ENCODE results near the gene ERC1.

Gene ERC1

DNA sequence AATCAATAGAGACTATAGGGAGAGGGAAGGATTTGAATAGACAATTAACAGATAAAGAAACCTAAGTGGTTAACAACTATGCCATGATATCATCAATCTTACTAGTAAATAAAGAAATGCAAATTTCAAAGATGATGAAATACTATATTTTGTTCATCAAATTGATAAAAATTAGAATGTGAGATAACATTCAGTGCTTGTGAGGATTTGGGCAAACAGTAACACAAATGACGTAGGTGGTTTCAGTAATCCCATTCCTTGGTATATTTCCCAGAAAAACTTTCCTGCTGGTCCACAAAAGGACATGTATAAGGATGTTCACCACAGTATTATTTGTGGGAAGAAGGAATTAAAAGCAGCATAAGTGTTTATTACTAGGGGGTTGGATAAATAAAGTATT, 136.0 kb downstream of the ERC1 start:
- peaks cover 8% of the 10 kb centered on the region for H3K36me3 ChIP-seq (ENCODE audit: low read depth)
- DNase-seq (ENCODE audit: low spot score) (no peak), ATAC-seq (ENCODE audit: low read depth) (no peak)
- no peak overlapping the region for H3K4me3 ChIP-seq (ENCODE audit: severe bottlenecking)
- peaks cover 13% of the 10 kb centered on the region for H3K4me1 ChIP-seq (ENCODE audit: insufficient read depth, poor library complexity, severe bottlenecking)
- H3K27me3 ChIP-seq (ENCODE audit: insufficient read depth, poor library complexity, severe bottlenecking) = no peaks in the 10 kb centered on the region
- H3K9me3 ChIP-seq (ENCODE audit: severe bottlenecking) = no peaks in the 10 kb centered on the region
- H3K27ac ChIP-seq (ENCODE audit: poor library complexity, severe bottlenecking) = no peak overlapping the region
- TF ChIP-seq, protein P1, sequence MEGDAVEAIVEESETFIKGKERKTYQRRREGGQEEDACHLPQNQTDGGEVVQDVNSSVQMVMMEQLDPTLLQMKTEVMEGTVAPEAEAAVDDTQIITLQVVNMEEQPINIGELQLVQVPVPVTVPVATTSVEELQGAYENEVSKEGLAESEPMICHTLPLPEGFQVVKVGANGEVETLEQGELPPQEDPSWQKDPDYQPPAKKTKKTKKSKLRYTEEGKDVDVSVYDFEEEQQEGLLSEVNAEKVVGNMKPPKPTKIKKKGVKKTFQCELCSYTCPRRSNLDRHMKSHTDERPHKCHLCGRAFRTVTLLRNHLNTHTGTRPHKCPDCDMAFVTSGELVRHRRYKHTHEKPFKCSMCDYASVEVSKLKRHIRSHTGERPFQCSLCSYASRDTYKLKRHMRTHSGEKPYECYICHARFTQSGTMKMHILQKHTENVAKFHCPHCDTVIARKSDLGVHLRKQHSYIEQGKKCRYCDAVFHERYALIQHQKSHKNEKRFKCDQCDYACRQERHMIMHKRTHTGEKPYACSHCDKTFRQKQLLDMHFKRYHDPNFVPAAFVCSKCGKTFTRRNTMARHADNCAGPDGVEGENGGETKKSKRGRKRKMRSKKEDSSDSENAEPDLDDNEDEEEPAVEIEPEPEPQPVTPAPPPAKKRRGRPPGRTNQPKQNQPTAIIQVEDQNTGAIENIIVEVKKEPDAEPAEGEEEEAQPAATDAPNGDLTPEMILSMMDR (IDR thresholded peaks at IDR 0.05; ENCODE audit: poor library complexity, severe bottlenecking) = no peak

DNA sequence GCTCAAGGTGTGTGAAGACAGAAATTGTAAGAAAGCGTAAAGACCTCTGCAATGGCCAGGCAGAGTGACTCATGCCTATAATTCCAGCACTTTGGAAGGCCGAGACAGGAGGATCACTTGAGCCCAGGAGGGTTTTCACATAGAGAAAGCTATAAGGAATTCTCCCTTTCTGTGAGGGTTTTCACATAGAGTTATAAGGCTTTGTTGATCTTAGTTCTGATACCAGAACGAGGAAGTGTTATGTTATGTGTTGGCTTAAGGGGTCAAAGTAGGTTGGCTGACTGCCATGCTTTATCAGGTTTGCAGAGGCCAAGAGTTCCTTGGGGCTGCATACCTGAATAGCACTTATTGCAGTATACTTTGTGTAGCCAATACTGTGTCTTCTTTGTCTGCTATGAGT, 139.1 kb downstream of the ERC1 start:
- ATAC-seq (ENCODE audit: low read depth) (peak; percentile 69), DNase-seq (ENCODE audit: low spot score) (no peak)
- Histone ChIP-seq H3K4me1 (ENCODE audit: insufficient read depth, poor library complexity, severe bottlenecking) (peaks cover 13% of the 10 kb centered on the region), H3K9me3 (ENCODE audit: severe bottlenecking) (no peaks in the 10 kb centered on the region), H3K27ac (ENCODE audit: poor library complexity, severe bottlenecking) (peak overlapping the region; percentile 23), H3K4me3 (ENCODE audit: severe bottlenecking) (no peak overlapping the region), H3K36me3 (ENCODE audit: low read depth) (peaks cover 4% of the 10 kb centered on the region; the same call in 1 of the 2 replicates), H3K27me3 (ENCODE audit: insufficient read depth, poor library complexity, severe bottlenecking) (no peaks in the 10 kb centered on the region)
- TF ChIP-seq, protein P1 (IDR thresholded peaks at IDR 0.05; ENCODE audit: poor library complexity, severe bottlenecking) = no peak

DNA sequence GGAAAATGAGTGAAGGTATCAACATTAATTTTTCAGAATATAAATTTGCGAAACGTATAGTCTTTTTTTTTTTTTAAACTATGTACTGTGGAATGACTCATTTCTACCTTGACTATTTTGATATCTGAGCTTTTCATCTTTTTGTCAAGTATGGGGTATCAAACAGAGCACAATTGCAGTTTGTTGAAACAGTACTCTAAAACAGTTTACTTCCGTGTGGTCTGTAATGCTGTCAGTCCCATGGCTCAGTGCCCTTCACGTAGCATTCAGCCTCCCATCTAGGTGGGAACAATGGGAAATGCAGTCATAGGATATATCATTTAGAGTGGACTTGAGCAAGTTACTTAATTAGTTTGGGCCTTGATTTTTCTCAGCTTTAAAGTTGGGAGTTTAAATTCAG, 139.5 kb downstream of the ERC1 start:
- ATAC-seq (ENCODE audit: low read depth) = peak; percentile 26; the same call in 2 of the 3 replicates
- H3K27me3 ChIP-seq (ENCODE audit: insufficient read depth, poor library complexity, severe bottlenecking) = no peaks in the 10 kb centered on the region
- TF ChIP-seq, protein P1 (IDR thresholded peaks at IDR 0.05; ENCODE audit: poor library complexity, severe bottlenecking) = no peak
- no peaks in the 10 kb centered on the region for H3K9me3 ChIP-seq (ENCODE audit: severe bottlenecking)
- peaks cover 4% of the 10 kb centered on the region; the same call in 1 of the 2 replicates for H3K36me3 ChIP-seq (ENCODE audit: low read depth)
- DNase-seq (ENCODE audit: low spot score) = no peak
- peak overlapping the region; percentile 23 for H3K27ac ChIP-seq (ENCODE audit: poor library complexity, severe bottlenecking)
- no peak overlapping the region for H3K4me3 ChIP-seq (ENCODE audit: severe bottlenecking)
- H3K4me1 ChIP-seq (ENCODE audit: insufficient read depth, poor library complexity, severe bottlenecking) = peaks cover 13% of the 10 kb centered on the region

DNA sequence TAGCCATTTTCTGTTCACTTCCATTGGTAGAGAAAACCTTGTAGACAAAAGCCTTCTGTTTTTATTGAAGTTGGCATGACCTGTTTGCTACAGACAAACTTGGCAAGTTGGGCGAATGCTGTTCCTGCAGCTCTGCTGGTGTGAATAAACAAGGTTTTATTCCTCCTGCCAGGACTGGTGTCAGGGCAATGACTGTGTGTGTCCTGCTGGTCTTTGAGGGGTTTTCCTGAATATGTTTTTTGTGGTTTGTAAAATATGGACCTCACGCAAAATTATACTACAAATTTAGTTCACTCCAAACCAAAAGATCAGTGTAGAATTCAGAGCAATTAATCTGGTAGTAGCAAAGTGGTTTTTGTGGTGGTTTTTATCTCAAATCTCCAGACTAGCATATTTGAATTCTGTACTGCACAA, 140.8 kb downstream of the ERC1 start:
- H3K27me3 ChIP-seq (ENCODE audit: insufficient read depth, poor library complexity, severe bottlenecking) = no peaks in the 10 kb centered on the region
- DNase-seq (ENCODE audit: low spot score) (no peak), ATAC-seq (ENCODE audit: low read depth) (no peak)
- TF ChIP-seq, protein P1 (IDR thresholded peaks at IDR 0.05; ENCODE audit: poor library complexity, severe bottlenecking) = no peak
- no peak overlapping the region for H3K4me3 ChIP-seq (ENCODE audit: severe bottlenecking)
- H3K36me3 ChIP-seq (ENCODE audit: low read depth) = peaks cover 4% of the 10 kb centered on the region; the same call in 1 of the 2 replicates
- H3K9me3 ChIP-seq (ENCODE audit: severe bottlenecking) = no peaks in the 10 kb centered on the region
- peaks cover 13% of the 10 kb centered on the region for H3K4me1 ChIP-seq (ENCODE audit: insufficient read depth, poor library complexity, severe bottlenecking)
- no peak overlapping the region for H3K27ac ChIP-seq (ENCODE audit: poor library complexity, severe bottlenecking)

DNA sequence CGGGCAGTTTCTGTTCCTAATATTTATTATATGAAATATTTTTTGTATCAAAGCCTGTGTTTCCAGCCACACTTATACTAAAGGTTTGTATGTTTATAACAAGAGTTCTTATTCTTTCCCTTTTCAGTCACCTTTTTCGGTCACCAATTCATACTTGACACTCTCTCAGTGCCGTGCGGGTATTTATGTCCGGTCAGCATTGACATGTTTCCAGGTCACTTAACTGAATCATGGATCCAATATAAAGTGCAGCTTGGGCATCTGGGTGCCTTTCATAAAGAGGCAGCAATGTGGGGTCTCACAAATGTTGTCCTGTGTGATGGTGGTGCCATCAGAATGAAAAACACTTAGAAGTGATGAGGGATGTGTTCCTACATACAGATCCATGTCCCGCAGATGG, 141.3 kb downstream of the ERC1 start:
- Histone ChIP-seq H3K9me3 (ENCODE audit: severe bottlenecking) (no peaks in the 10 kb centered on the region), H3K36me3 (ENCODE audit: low read depth) (peaks cover 4% of the 10 kb centered on the region; the same call in 1 of the 2 replicates), H3K4me1 (ENCODE audit: insufficient read depth, poor library complexity, severe bottlenecking) (peaks cover 13% of the 10 kb centered on the region), H3K27me3 (ENCODE audit: insufficient read depth, poor library complexity, severe bottlenecking) (no peaks in the 10 kb centered on the region), H3K27ac (ENCODE audit: poor library complexity, severe bottlenecking) (no peak overlapping the region), H3K4me3 (ENCODE audit: severe bottlenecking) (no peak overlapping the region)
- ATAC-seq (ENCODE audit: low read depth) (no peak), DNase-seq (ENCODE audit: low spot score) (no peak)
- TF ChIP-seq, protein P1 (IDR thresholded peaks at IDR 0.05; ENCODE audit: poor library complexity, severe bottlenecking) = no peak

Data from RWPE2 (cell line).